HG03159 (cell line): Measurements from ENCODE around the gene GPR141.

Experiments
- ATAC-seq: cut with Tn5 transposase; IDR thresholded peaks from one replicate; pipeline ENCODE4 v1.9.1; 2021; ENCODE audit warnings: mild to moderate bottlenecking, moderate library complexity; ENCODE audit not compliant: unreplicated experiment

GPR141 gene

GRCh38 chr7:37781156-37781555 is 97.6 kb downstream of the GPR141 start:
- no peak for ATAC-seq

DNA sequence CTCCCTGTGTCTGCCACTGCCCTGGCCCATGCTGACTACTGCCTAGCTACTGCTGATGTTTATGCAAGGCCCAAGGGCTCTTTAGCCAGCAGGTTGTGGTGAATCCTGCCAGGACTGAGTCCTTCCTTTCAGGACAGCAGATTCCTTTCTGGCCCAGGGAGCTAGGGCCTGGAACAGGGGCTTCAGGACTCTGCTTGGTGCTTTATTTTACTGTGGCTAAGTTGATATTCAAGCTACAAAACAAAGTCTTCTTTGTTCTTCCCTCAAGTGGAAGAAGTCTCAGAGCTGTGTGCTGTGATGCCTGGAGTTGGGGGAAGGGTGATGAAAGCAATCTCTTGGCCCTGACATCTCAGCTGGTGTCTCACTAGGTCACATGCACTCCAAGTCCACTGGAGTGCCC is 98.6 kb downstream of the GPR141 start:
- no peak for ATAC-seq

DNA sequence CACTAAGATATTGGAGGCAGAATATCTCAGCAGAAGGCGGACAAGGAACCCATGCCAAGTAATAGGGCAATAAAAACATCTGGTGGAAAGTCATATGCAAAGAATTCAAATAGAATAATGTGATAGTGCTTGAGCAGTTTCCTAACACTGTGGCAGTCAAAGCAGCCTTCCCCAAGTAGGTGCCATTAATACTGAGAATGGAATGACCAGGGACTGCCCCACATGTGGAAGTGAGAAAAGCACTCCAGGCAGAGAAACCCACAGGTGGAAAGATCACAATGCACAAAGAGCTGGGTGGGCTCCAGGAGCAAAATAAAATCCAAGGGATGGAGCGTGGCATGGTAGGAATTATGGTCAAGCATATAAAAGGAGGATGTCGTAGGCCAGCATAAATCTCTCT is 100.4 kb downstream of the GPR141 start:
- no peak for ATAC-seq

GRCh38 chr7:37786741-37787569 is 103.4 kb downstream of the GPR141 start:
- ATAC-seq: peak; percentile 88
